Heart left ventricle (tissue), 16 donors: ENCODE results near the gene CDH13. TPM values are rescaled to one million over a fixed set of nuclear protein-coding genes. Genes with fewer than 3 reads are reported as not detected.
A peak's percentile ranks its signal among the peaks of the same experiment; 100 is the strongest.

Experiments used
- ATAC-seq, 4 donors: fragments of 200-7000 bp; cut with Tn5 transposase; one replicate each; pipeline ENCODE4 v1.9.1; 2020 to 2022; ENCODE audit warnings: moderate library complexity in 4 of 4, mild to moderate bottlenecking in 3 of 4, moderate number of reproducible peaks in 1 of 4
- DNase-seq, 5 donors: peaks; one replicate each; pipeline ENCODE4 v3.0.0-alpha.2; 2020
- H3K27ac ChIP-seq, 12 donors: fragments of 200-600 bp; sonication (generic) in 4 of 12; one replicate each; pipeline versions ENCODE4 v1.5.0 to v1.8.0; 2016 to 2022; ENCODE audit warnings: mild to moderate bottlenecking in 2 of 12
- H3K27me3 ChIP-seq, 9 donors: fragments of 200-600 bp; sonication (generic) in 2 of 9; one replicate each; pipeline versions ENCODE4 v1.5.1 to v1.8.0; 2016 to 2022; ENCODE audit warnings: mild to moderate bottlenecking in 3 of 9
- H3K36me3 ChIP-seq, 9 donors: fragments of 200-600 bp; sonication (generic) in 2 of 9; one replicate each; pipeline versions ENCODE4 v1.5.0 to v1.8.0; 2018 to 2022; ENCODE audit warnings: mild to moderate bottlenecking in 2 of 9
- H3K4me1 ChIP-seq, 12 donors: fragments of 200-600 bp; sonication (generic) in 4 of 12; one replicate each; pipeline versions ENCODE4 v1.5.0 to v1.8.0; 2016 to 2022; ENCODE audit warnings: mild to moderate bottlenecking in 3 of 12
- H3K4me3 ChIP-seq, 12 donors: fragments of 200-600 bp; sonication (generic) in 4 of 12; one replicate each; pipeline versions ENCODE4 v1.5.0 to v1.8.0; 2017 to 2022; ENCODE audit warnings: mild to moderate bottlenecking in 9 of 12, moderate library complexity in 4 of 12
- H3K9me3 ChIP-seq, 12 donors: fragments of 200-600 bp; sonication (generic) in 4 of 12; one replicate each; pipeline versions ENCODE4 v1.5.0 to v1.8.0; 2016 to 2022; ENCODE audit warnings: mild to moderate bottlenecking in 1 of 12
- CTCF ChIP-seq, 12 donors: fragments of 200-600 bp; sonication (generic) in 4 of 12; IDR thresholded peaks; one replicate each; pipeline versions ENCODE4 v1.5.0 to v1.8.0; 2018 to 2022; ENCODE audit warnings: antibody characterized with exemption in 12 of 12, mild to moderate bottlenecking in 5 of 12
- POLR2A ChIP-seq, 2 donors: fragments of 450-650 bp; IDR thresholded peaks; one replicate each; pipeline ENCODE4 v1.6.1; 2017; ENCODE audit warnings: antibody characterized with exemption in 2 of 2, mild to moderate bottlenecking in 2 of 2, moderate library complexity in 2 of 2
- WGBS, 4 donors: extraction: QIAGEN DNeasy Blood & Tissue Kit in 2 of 4; methylation state at CpG; one replicate each; pipeline versions ENCODE4 v1.1.5 to v1.1.7; 2013 to 2018; 5-methylcytosine and 5-hydroxymethylcytosine counted together
- intact Hi-C, 10 donors: fragments of 100-400 bp; cut with DNase I; formaldehyde crosslinking; loops; one replicate each; pipeline versions ENCODE4 v1.11.1 to v1.14.2; 2022
- polyA plus RNA-seq, 2 donors: library from polyadenylated mRNA; stranded (reverse); fragments of 200-250 nt; gene quantifications; one replicate each; pipeline ENCODE4 v1.2.3, GENCODE V29; 2013
- total RNA-seq, 9 donors: library from RNA; depleted of rRNA in 2 of 9; stranded (reverse); fragments of >200 nt in 2 of 9; fragmentation: NEBNext Ultra II Directional in 3 of 9; extraction: Animal tissue kit (Norgen Biotek cat#: 25700) in 3 of 9; gene quantifications; one replicate each; pipeline versions ENCODE4 v1.1.0 to v1.2.4, GENCODE V29; 2016 to 2023
- donor health status: ischemic (EF 13 %, LVEDD 7.1; RV severe dilation, severe dysfunction).
- donor health status: healthy with polysubstance abuse.
- donor health status: DM: no; HTN: yes; CAD: no.
- donor health status: DM: no; HTN: no; CAD: no.
- donor health status: ischemic (EF 25% LVEDD 6.9; RV normal size, moderate dysfunction).
- donor health status: ischemic (EF 25% LVEDD 5.7; RV mildly dilated, moderate dysfunction).
- donor health status: healthy.
- donor health status: DM: yes; HTN: yes; CAD: no.
- donor health status: ischemic (EF 35%, LVEDD 5.7; RV mildly dilated, moderate dysfunction).
- donor health status: nonischemic (EF 11% LVEDD 7.7; RV severe dilation, severe dysfunction).
- donor health status: DM: yes; HTN: yes; CAD: no.
- donor health status: PGD.
- donor health status: ischemic (EF 29% LVEDD 5.4; RV normal size, mild dysfunction).
- donor health status: nonischemic (EF 23%, LVEDD 6.1; RV moderate dilation, normal function).

Gene CDH13
- total and polyA plus RNA-seq, 11 donors, result 15.0 to 172 (median 137) TPM

GRCh38 chr16:82701442-82701955, 74.7 kb downstream of the CDH13 start:
- TF ChIP-seq POLR2A (IDR thresholded peaks at IDR 0.05) (no peak), CTCF (IDR thresholded peaks at IDR 0.05) (no peak)
- DNase-seq, result no peak
- no peaks in the 10 kb centered on the region for H3K27me3 ChIP-seq
- no peaks in the 10 kb centered on the region for H3K36me3 ChIP-seq
- peak in 3 of 4 donors; percentile 23 to 41 (median 25) for ATAC-seq
- 39 to 49% (median 41%) methylated on average over 4 of the region's 4 CpGs for WGBS, 4 donors
- no peak overlapping the region for H3K4me3 ChIP-seq
- H3K27ac ChIP-seq, result peak overlapping the region; percentile 64 to 90 (median 82)
- peaks cover 7 to 65% (median 52%) of the 10 kb centered on the region in 12 donors for H3K4me1 ChIP-seq
- intact Hi-C loops, result loop anchor here in 4 of 10 donors (5.0 kb wide), 3 partner anchors 49 to 69 kb away; no protein-coding TSS in a partner anchor
- H3K9me3 ChIP-seq, result no peaks in the 10 kb centered on the region

GRCh38 chr16:82703161-82703560, 76.4 kb downstream of the CDH13 start:
- 56 to 85% (median 73%) methylated on average over 2 of the region's 2 CpGs for WGBS, 4 donors
- no peak for TF ChIP-seq CTCF (IDR thresholded peaks at IDR 0.05)
- TF ChIP-seq POLR2A (IDR thresholded peaks at IDR 0.05), result no peak
- Histone ChIP-seq H3K27me3 (no peaks in the 10 kb centered on the region), H3K4me1 (peaks cover 7 to 60% (median 50%) of the 10 kb centered on the region in 12 donors), H3K27ac (peak overlapping the region in 1 of 12 donors; percentile 23), H3K36me3 (no peaks in the 10 kb centered on the region), H3K9me3 (no peaks in the 10 kb centered on the region), H3K4me3 (no peak overlapping the region)
- DNase-seq, result no peak
- intact Hi-C loops, result loop anchor here in 4 of 10 donors (5.0 kb wide), 3 partner anchors 51 to 71 kb away; no protein-coding TSS in a partner anchor
- no peak for ATAC-seq

- no peaks in the 10 kb centered on the region for H3K36me3 ChIP-seq
- DNase-seq (no peak), ATAC-seq (no peak)
- H3K27ac ChIP-seq, result peak overlapping the region in 1 of 12 donors; percentile 23
- intact Hi-C loops, result loop anchor here in 4 of 10 donors (5.0 kb wide), 3 partner anchors 52 to 72 kb away; no protein-coding TSS in a partner anchor
- no peaks in the 10 kb centered on the region for H3K27me3 ChIP-seq
- H3K4me3 ChIP-seq, result no peak overlapping the region
- no peak for TF ChIP-seq POLR2A (IDR thresholded peaks at IDR 0.05)
- no peak for TF ChIP-seq CTCF (IDR thresholded peaks at IDR 0.05)
- no peaks in the 10 kb centered on the region for H3K9me3 ChIP-seq
- WGBS, 4 donors, result 68 to 78% (median 72%) methylated on average over 7 of the region's 7 CpGs
- peaks cover 7 to 51% (median 42%) of the 10 kb centered on the region in 12 donors for H3K4me1 ChIP-seq
Observed at GRCh38 chr16:82703871-82704768, 77.4 kb downstream of the CDH13 start.

GRCh38 chr16:82709987-82710386, 83.2 kb downstream of the CDH13 start:
- no peak for DNase-seq
- H3K36me3 ChIP-seq, result no peaks in the 10 kb centered on the region
- ATAC-seq, result no peak
- no peaks in the 10 kb centered on the region for H3K9me3 ChIP-seq
- peaks cover 0 to 29% (median 12%) of the 10 kb centered on the region in 12 donors for H3K4me1 ChIP-seq
- intact Hi-C loops, result no loop called here
- H3K4me3 ChIP-seq, result no peak overlapping the region
- TF ChIP-seq CTCF (IDR thresholded peaks at IDR 0.05), result no peak
- no peak for TF ChIP-seq POLR2A (IDR thresholded peaks at IDR 0.05)
- 65 to 97% (median 86%) methylated on average over 3 of the region's 3 CpGs for WGBS, 4 donors
- H3K27me3 ChIP-seq, result no peaks in the 10 kb centered on the region
- no peak overlapping the region for H3K27ac ChIP-seq
